Neural cell (in vitro differentiated cells): Measurements from ENCODE around the gene KLLN. TPM values are rescaled to one million over a fixed set of nuclear protein-coding genes. Genes with fewer than 3 reads are reported as not detected.

Experiments
- H2AFZ ChIP-seq: fragments of 200-600, 300-800 bp; sonication (generic), shearing (Covaris generic); 2 replicates; pipeline ENCODE4 v1.6.0; 2014; ENCODE audit warnings: low read depth, mild to moderate bottlenecking, antibody characterized with exemption, low read length, moderate library complexity
- H3F3A ChIP-seq: fragments of 200-600 bp; shearing (Covaris generic); 2 replicates; pipeline ENCODE4 v1.6.1; 2016; ENCODE audit warnings: mild to moderate bottlenecking, moderate library complexity, mixed read lengths, antibody characterized with exemption, low read length; ENCODE audit not compliant: insufficient read depth, poor library complexity, severe bottlenecking
- H3K27ac ChIP-seq: fragments of 200-600, 300-800 bp; sonication (generic), shearing (Covaris generic); 2 replicates; pipeline ENCODE4 v1.5.1; 2014; ENCODE audit warnings: mild to moderate bottlenecking, low read length, moderate library complexity
- H3K27me3 ChIP-seq: fragments of 300-800, 200-600 bp; sonication (generic), shearing (Covaris generic); 2 replicates; pipeline ENCODE4 v1.6.0; 2014; ENCODE audit warnings: mild to moderate bottlenecking, low read depth, low read length, moderate library complexity; ENCODE audit not compliant: insufficient read depth
- H3K36me3 ChIP-seq: fragments of 300-800, 200-600 bp; sonication (generic), shearing (Covaris generic); 2 replicates; pipeline ENCODE4 v1.5.1; 2014; ENCODE audit warnings: mild to moderate bottlenecking, antibody characterized with exemption, low read length, moderate library complexity; ENCODE audit not compliant: insufficient read depth
- H3K4me2 ChIP-seq: fragments of 300-800, 200-600 bp; sonication (generic), shearing (Covaris generic); 2 replicates; pipeline ENCODE4 v1.6.0; 2014; ENCODE audit warnings: mild to moderate bottlenecking, low read length
- H3K4me3 ChIP-seq: fragments of 300-800, 200-600 bp; sonication (generic), shearing (Covaris generic); 2 replicates; pipeline ENCODE4 v1.5.1; 2014; ENCODE audit warnings: mild to moderate bottlenecking, low read length, moderate library complexity
- H3K79me2 ChIP-seq: fragments of 200-600 bp; shearing (Covaris generic); replicated peaks from 2 replicates; pipeline ENCODE4 v1.6.0; 2014; ENCODE audit warnings: mild to moderate bottlenecking, low read length, moderate library complexity; ENCODE audit not compliant: insufficient read depth
- H3K9ac ChIP-seq: fragments of 300-800, 200-600 bp; sonication (generic), shearing (Covaris generic); 2 replicates; pipeline ENCODE4 v1.6.1; 2016; ENCODE audit warnings: mild to moderate bottlenecking, low read length, mixed read lengths
- H3K9me2 ChIP-seq: fragments of 200-600 bp; shearing (Covaris generic); 2 replicates; pipeline ENCODE4 v1.6.1; 2016; ENCODE audit warnings: mild to moderate bottlenecking, low read length, mixed read lengths; ENCODE audit not compliant: insufficient read depth
- H3K9me3 ChIP-seq: fragments of 200-600, 300-800 bp; sonication (generic), shearing (Covaris generic); 2 replicates; pipeline ENCODE4 v1.6.1; 2016; ENCODE audit warnings: mild to moderate bottlenecking, mixed run types, low read length, moderate library complexity, mixed read lengths
- H4K20me1 ChIP-seq: fragments of 200-600 bp; shearing (Covaris generic); 2 replicates; pipeline ENCODE4 v1.6.1; 2016; ENCODE audit warnings: mild to moderate bottlenecking, mixed run types; ENCODE audit not compliant: insufficient read depth
- CTCF ChIP-seq: fragments of 450-650 bp; IDR thresholded peaks from 2 replicates; pipeline ENCODE4 v1.5.1; 2014; ENCODE audit warnings: antibody characterized with exemption, mild to moderate bottlenecking, moderate library complexity; ENCODE audit not compliant: poor library complexity, severe bottlenecking
- EP300 ChIP-seq: fragments of 450-650 bp; conservative IDR thresholded peaks from 2 replicates; pipeline ENCODE4 v1.6.1; 2014; ENCODE audit warnings: antibody characterized with exemption, mild to moderate bottlenecking, moderate library complexity; ENCODE audit not compliant: poor library complexity, severe bottlenecking
- EZH2 ChIP-seq: fragments of 200-600, 300-800 bp; shearing (Covaris generic), sonication (generic); IDR thresholded peaks from 2 replicates; pipeline ENCODE4 v1.6.1; 2014; ENCODE audit warnings: antibody characterized with exemption, low read length, borderline replicate concordance, mild to moderate bottlenecking; ENCODE audit not compliant: insufficient read depth, poor library complexity, severe bottlenecking
- MXI1 ChIP-seq: fragments of 450-650 bp; conservative IDR thresholded peaks from 2 replicates; pipeline ENCODE4 v1.6.1; 2014; ENCODE audit warnings: antibody characterized with exemption, mild to moderate bottlenecking; ENCODE audit not compliant: poor library complexity, severe bottlenecking
- POLR2AphosphoS5 ChIP-seq: IDR thresholded peaks from 2 replicates; pipeline ENCODE4 v1.6.1; 2012
- RAD21 ChIP-seq: fragments of 450-650 bp; conservative IDR thresholded peaks from 2 replicates; pipeline ENCODE4 v1.6.1; 2014; ENCODE audit warnings: antibody characterized with exemption, mild to moderate bottlenecking, moderate library complexity
- REST ChIP-seq: IDR thresholded peaks from 2 replicates; pipeline ENCODE4 v1.6.1; 2012; ENCODE audit warnings: borderline replicate concordance
- SMC3 ChIP-seq: fragments of 450-650 bp; conservative IDR thresholded peaks from 2 replicates; pipeline ENCODE4 v1.6.1; 2014; ENCODE audit warnings: antibody characterized with exemption, mild to moderate bottlenecking, moderate library complexity; ENCODE audit not compliant: poor library complexity
- TAF1 ChIP-seq: IDR thresholded peaks from 2 replicates; pipeline ENCODE4 v1.6.1; 2012; ENCODE audit warnings: low read depth
- polyA plus RNA-seq: library from polyadenylated mRNA; depleted of rRNA; stranded (reverse); fragments of >200 nt; gene quantifications from 2 replicates; pipeline ENCODE4 v1.2.3, GENCODE V29; 2014

Gene KLLN
- polyA plus RNA-seq, 1 donor from 2014 or later = 0.77 TPM

GRCh38 chr10:87827681-87828080 is 35.7 kb downstream of the KLLN start:
- Histone ChIP-seq H3K27me3 (no peaks in the 10 kb centered on the region), H3K4me3 (no peak overlapping the region), H3K9ac (no peak overlapping the region), H3F3A (no peaks in the 10 kb centered on the region), H3K79me2 (no peaks in the 10 kb centered on the region), H3K4me2 (no peak overlapping the region), H3K36me3 (no peaks in the 10 kb centered on the region), H4K20me1 (no peaks in the 10 kb centered on the region), H3K27ac (no peak overlapping the region), H3K9me3 (no peaks in the 10 kb centered on the region), H2AFZ (no peak overlapping the region), H3K9me2 (no peaks in the 10 kb centered on the region)
- no peak for TF ChIP-seq MXI1
- no peak for TF ChIP-seq SMC3
- TF ChIP-seq CTCF = no peak
- no peak for TF ChIP-seq RAD21
- no peak for TF ChIP-seq EZH2
- no peak for TF ChIP-seq TAF1
- no peak for TF ChIP-seq REST
- no peak for TF ChIP-seq EP300
- no peak for TF ChIP-seq POLR2AphosphoS5

GRCh38 chr10:87826653-87827052 is 36.7 kb downstream of the KLLN start:
- no peak for TF ChIP-seq EZH2
- TF ChIP-seq CTCF = no peak
- TF ChIP-seq MXI1 = no peak

More at GRCh38 chr10:87826653-87827052, 36.7 kb downstream of the KLLN start:
- H3K79me2 ChIP-seq = no peaks in the 10 kb centered on the region
- no peak overlapping the region for H3K4me2 ChIP-seq
- H3K9me2 ChIP-seq = no peaks in the 10 kb centered on the region
- H3K27me3 ChIP-seq = no peaks in the 10 kb centered on the region
- H3K4me3 ChIP-seq = no peak overlapping the region
- no peaks in the 10 kb centered on the region for H3K9me3 ChIP-seq
- H3K36me3 ChIP-seq = no peaks in the 10 kb centered on the region
- no peaks in the 10 kb centered on the region for H3F3A ChIP-seq
- H4K20me1 ChIP-seq = no peaks in the 10 kb centered on the region
- H3K9ac ChIP-seq = no peak overlapping the region
- H3K27ac ChIP-seq = no peak overlapping the region
- H2AFZ ChIP-seq = no peak overlapping the region
